Activated CD4-positive, alpha-beta T cell treated with anti-CD3 and anti-CD28 coated beads, Interleukin-2, amount 10 ng/mL, durations not matched to agents 24 days and 14 days (primary cell): ENCODE results near the gene SUPT4H1. TPM values are rescaled to one million over a fixed set of nuclear protein-coding genes. Genes with fewer than 3 reads are reported as not detected.

Experiments used
- DNase-seq: peaks from one replicate; pipeline ENCODE4 v3.0.0; 2022
- H3K27ac Mint-ChIP-seq: one replicate; pipeline ENCODE4 v1.8.0; 2022; ENCODE audit warnings: mild to moderate bottlenecking, mixed read lengths
- H3K27me3 Mint-ChIP-seq: one replicate; pipeline ENCODE4 v1.8.0; 2022; ENCODE audit warnings: mixed read lengths
- H3K36me3 Mint-ChIP-seq: one replicate; pipeline ENCODE4 v1.8.0; 2022; ENCODE audit warnings: low read depth, mild to moderate bottlenecking, mixed read lengths
- H3K4me1 Mint-ChIP-seq: one replicate; pipeline ENCODE4 v1.8.0; 2021; ENCODE audit warnings: mixed read lengths
- H3K4me3 Mint-ChIP-seq: one replicate; pipeline ENCODE4 v1.8.0; 2022; ENCODE audit warnings: mild to moderate bottlenecking, moderate library complexity, mixed read lengths
- H3K9me3 Mint-ChIP-seq: one replicate; pipeline ENCODE4 v1.8.0; 2021; ENCODE audit warnings: mixed read lengths
- intact Hi-C: fragments of 100-400 bp; cut with micrococcal nuclease; formaldehyde crosslinking; loops from one replicate; pipeline ENCODE4 v1.15.1; 2023
- total RNA-seq: library from RNA; stranded (reverse); gene quantifications from 2 replicates; pipeline ENCODE4 v1.2.3, GENCODE V29; 2022

SUPT4H1 gene
- total RNA-seq, 1 donor from 2014 or later = 139 TPM

- intact Hi-C loops = no loop called here
- Mint-ChIP-seq H3K4me3 (no peak overlapping the region), H3K27ac (no peak overlapping the region), H3K36me3 (no peaks in the 10 kb centered on the region), H3K9me3 (no peaks in the 10 kb centered on the region), H3K27me3 (no peaks in the 10 kb centered on the region), H3K4me1 (no peaks in the 10 kb centered on the region)
- no peak for DNase-seq
These were observed 11.6 kb upstream of the SUPT4H1 start for GRCh38 chr17:58363457-58364185.

GRCh38 chr17:58362368-58363014 lies 10.5 kb upstream of the SUPT4H1 start:
- Mint-ChIP-seq H3K27ac (no peak overlapping the region), H3K27me3 (no peaks in the 10 kb centered on the region), H3K4me1 (no peaks in the 10 kb centered on the region), H3K4me3 (no peak overlapping the region), H3K9me3 (no peaks in the 10 kb centered on the region), H3K36me3 (no peaks in the 10 kb centered on the region)
- no peak for DNase-seq
- intact Hi-C loops = no loop called here

DNA sequence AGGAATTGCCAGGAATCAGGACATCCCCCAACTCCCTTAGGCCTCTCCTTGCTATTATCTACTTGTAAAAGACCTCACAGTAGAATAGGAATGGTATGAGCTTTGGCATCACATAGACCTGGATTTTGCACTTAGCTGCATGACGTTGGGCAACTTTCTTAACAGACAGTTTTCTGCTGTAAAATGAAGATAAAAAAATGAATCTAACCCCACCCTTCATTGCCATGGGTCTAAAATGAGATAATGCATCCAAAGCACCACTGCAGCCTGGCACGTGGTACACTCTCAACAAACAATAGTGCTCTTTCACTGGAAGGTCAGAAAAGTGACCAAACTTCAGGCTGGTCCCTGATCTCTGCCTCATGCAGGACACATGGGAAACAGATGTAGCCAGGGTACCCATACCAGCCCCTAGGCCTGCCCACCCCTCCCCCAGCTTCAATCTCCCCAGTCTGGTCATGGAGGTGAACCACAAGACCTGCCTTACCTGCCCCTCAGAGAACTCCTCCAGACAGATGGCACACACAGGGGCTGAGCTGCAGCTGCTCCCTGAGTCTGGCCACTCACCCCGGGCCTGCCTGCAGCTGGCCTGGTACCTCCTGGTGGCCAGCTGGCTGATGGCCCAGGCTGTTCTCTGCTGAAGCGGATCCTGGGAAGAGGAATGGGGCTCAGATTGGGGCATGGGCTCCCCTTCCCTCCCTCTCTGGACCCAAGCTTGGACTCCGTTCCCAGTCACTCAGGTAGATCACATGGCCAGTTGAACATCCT lies 8.5 kb upstream of the SUPT4H1 start:
- Mint-ChIP-seq H3K9me3 (no peaks in the 10 kb centered on the region), H3K4me3 (no peak overlapping the region), H3K4me1 (no peaks in the 10 kb centered on the region), H3K27ac (no peak overlapping the region), H3K27me3 (no peaks in the 10 kb centered on the region), H3K36me3 (no peaks in the 10 kb centered on the region)
- no peak for DNase-seq
- intact Hi-C loops = no loop called here

DNA sequence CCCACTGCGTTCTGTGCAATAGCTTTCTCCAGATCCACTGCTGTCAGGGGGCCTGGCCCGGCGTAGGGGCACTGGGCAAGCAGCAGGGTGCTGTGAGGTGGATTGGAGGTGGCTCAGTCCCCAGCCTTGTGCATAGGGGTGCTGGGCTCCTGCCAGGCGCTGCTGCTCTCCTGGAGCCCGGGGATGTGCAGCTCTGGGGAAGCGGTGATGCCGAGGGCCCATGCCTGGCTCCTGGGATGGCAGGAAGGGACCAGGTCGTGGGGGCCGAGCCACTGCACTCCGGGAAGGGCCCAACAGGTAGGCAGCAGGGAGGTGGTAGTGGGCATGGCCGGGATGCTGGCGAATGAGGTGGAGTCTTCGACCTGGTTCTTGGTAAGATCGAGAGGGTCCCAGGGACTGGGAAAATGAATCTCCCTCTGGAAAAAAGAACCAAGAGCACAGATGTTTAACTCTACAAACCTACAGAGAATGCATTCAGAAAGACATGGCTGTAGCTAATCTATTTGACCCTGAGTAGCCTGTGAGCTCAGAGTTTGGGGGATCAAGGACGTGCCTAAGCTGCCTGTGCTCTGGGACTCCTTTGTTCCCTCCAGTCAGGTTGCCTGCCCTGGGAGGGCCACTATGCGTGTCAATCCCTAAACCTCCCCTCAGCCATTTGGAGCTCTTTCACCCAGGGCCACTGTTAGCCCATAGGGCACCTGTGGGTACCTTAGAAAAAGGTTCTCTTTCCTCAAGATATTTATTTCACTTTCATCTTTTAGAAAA lies 6.6 kb upstream of the SUPT4H1 start:
- no peaks in the 10 kb centered on the region for H3K27me3 Mint-ChIP-seq

GRCh38 chr17:58357312-58358297 lies 5.6 kb upstream of the SUPT4H1 start:
- Mint-ChIP-seq H3K9me3 (no peaks in the 10 kb centered on the region), H3K4me3 (no peak overlapping the region), H3K27me3 (no peaks in the 10 kb centered on the region), H3K36me3 (peaks cover 3% of the 10 kb centered on the region), H3K4me1 (peaks cover 12% of the 10 kb centered on the region), H3K27ac (no peak overlapping the region)
- no peak for DNase-seq
- intact Hi-C loops = no loop called here

More for the DNA sequence above, 6.6 kb upstream of the SUPT4H1 start:
- intact Hi-C loops = no loop called here
- H3K36me3 Mint-ChIP-seq = peaks cover 3% of the 10 kb centered on the region
- DNase-seq = no peak
- peaks cover 3% of the 10 kb centered on the region for H3K4me1 Mint-ChIP-seq
- no peaks in the 10 kb centered on the region for H3K9me3 Mint-ChIP-seq
- no peak overlapping the region for H3K4me3 Mint-ChIP-seq
- H3K27ac Mint-ChIP-seq = no peak overlapping the region

DNA sequence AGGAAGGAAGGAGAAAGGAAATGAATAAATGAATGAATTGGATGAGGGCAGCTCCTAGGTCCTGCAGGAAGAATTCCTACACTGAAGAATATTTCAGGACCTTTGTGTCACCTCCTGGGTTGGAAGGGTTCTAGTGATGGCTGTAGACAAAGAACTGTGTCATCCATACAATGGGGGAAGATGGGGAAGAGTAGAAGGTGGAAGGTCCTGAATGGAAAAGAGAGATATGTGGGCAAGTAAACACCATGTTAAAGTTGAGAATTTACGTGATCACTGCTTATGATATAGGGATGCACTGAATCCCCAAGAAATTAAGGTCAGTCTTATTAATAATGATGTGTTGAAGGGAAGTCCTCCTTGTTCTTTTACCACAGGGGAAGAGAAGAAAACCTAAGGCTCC lies 4.2 kb upstream of the SUPT4H1 start:
- Mint-ChIP-seq H3K27me3 (no peaks in the 10 kb centered on the region), H3K4me3 (no peak overlapping the region), H3K9me3 (no peaks in the 10 kb centered on the region), H3K36me3 (peaks cover 11% of the 10 kb centered on the region), H3K4me1 (peaks cover 20% of the 10 kb centered on the region), H3K27ac (no peak overlapping the region)
- intact Hi-C loops = no loop called here
- no peak for DNase-seq

DNA sequence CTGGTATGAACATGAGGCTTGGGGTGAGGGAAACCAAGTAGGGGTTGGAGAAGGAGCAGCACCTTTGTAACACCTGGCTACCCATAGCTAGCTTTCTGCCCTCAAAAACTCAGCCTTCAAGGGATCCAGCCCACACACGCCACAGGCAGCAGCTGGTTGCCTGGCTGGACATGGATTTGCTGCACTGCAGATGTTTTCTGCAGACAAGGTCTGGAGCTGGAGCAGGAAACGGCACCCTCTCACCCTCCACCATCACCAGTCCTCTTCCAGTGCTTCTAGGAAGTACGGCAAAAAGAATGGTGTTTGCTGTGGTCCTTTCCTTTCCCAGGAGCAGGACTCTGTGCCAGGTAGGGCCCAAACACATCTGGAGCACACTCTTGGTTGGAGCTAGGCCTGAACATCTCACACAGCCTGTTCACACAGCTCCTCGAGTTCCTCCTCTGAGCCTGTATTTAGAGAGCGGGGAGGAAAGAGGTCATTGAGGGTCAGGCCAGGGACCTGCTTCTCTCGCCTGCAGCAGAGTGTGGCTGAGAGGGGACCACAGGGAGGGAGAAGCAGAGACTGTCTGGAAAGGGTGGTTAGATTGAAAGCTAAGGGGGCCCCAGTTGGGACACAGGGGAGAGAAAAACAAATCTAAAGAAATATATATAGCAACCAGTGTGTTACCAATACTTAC lies 2.7 kb upstream of the SUPT4H1 start:
- Mint-ChIP-seq H3K27ac (no peak overlapping the region), H3K27me3 (no peaks in the 10 kb centered on the region), H3K4me1 (peaks cover 28% of the 10 kb centered on the region), H3K9me3 (no peaks in the 10 kb centered on the region), H3K36me3 (peaks cover 23% of the 10 kb centered on the region), H3K4me3 (no peak overlapping the region)
- intact Hi-C loops = loop anchor here (5.0 kb wide), 2 partner anchors 137 to 163 kb away; partner anchors contain the start of gene MKS1
- DNase-seq = no peak

DNA sequence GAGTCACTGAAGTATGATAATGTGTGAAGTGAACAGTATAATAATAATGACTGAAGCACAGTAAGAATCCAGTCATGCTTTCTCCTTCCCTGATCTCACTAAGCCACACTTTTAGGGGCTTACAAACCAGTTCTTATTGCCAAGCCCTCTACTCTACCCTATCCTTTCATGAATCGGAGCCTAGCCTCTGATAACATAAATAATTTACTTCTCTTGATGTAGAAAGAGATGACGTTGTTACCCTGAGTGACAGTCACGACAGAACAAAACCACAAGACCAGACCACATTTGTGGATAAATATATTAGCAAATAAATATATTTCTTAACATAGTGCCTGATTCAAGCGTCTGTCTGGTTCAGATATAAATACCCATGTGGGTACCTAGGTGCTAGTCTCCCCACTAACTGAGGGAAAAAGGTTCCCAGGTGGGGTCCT lies 1.4 kb upstream of the SUPT4H1 start:
- H3K36me3 Mint-ChIP-seq = peaks cover 35% of the 10 kb centered on the region
- no peak for DNase-seq
- intact Hi-C loops = loop anchor here (2.0 to 5.0 kb wide), 4 partner anchors 15 to 164 kb away; partner anchors contain the start of gene MKS1
- H3K27me3 Mint-ChIP-seq = no peaks in the 10 kb centered on the region
- H3K27ac Mint-ChIP-seq = peak overlapping the region; percentile 91
- no peaks in the 10 kb centered on the region for H3K9me3 Mint-ChIP-seq
- peak overlapping the region; percentile 100 for H3K4me3 Mint-ChIP-seq
- peaks cover 35% of the 10 kb centered on the region for H3K4me1 Mint-ChIP-seq

- Mint-ChIP-seq H3K27ac (peak overlapping the region; percentile 91), H3K4me1 (peaks cover 40% of the 10 kb centered on the region), H3K27me3 (no peaks in the 10 kb centered on the region), H3K36me3 (peaks cover 41% of the 10 kb centered on the region), H3K4me3 (peak overlapping the region; percentile 100), H3K9me3 (no peaks in the 10 kb centered on the region)
- intact Hi-C loops = loop anchor here (1.0 to 5.0 kb wide), 8 partner anchors 8 to 165 kb away; partner anchors contain the start of genes MKS1 and RNF43
- peak; percentile 74 for DNase-seq
These were observed 791 bp upstream of the SUPT4H1 start for GRCh38 chr17:58352596-58353388.

DNA sequence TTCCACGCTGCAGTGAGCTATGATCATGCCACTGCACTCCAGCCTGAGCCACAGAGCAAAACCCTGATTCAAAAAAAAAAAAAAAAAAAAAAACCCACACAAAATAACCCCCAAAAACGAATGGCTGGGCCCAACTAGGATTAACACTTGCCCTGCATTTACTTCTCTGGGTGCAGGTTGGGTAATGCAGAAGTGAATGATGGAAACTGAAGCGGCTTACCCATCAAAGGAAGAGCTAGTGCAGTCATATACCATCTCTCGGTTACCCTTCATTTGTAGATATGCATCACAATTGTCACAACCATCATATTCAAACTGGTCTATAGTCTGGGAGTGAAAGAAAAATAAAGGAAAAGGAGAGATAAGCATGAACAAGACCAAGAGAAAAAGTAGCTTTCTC lies 819 bp downstream of the SUPT4H1 start:
- DNase-seq = no peak
- Mint-ChIP-seq H3K4me1 (peaks cover 56% of the 10 kb centered on the region), H3K36me3 (peaks cover 57% of the 10 kb centered on the region), H3K4me3 (peak overlapping the region; percentile 100), H3K27ac (peak overlapping the region; percentile 99), H3K27me3 (no peaks in the 10 kb centered on the region), H3K9me3 (no peaks in the 10 kb centered on the region)
- intact Hi-C loops = loop anchor here (5.0 kb wide), 2 partner anchors 134 to 166 kb away; partner anchors contain the start of gene MKS1

DNA sequence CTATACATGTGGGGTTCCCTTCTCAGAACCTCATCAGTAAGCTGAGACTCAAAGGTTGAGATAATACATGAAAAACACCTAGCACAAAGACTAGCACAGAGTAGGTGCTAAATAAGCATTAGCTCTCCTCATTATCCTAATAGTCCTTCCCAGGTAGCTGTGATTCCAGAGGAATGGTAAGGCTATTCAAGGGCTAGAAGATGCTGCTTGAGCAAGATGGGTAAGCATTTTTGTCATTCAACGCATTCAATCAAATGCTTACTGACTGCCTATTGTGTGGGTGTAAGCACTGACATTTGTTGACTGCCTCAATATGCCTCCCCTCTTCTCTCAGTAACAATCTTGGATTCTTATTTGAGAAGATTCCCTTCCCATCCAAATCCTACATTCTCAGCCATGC lies 4.0 kb downstream of the SUPT4H1 start:
- H3K27me3 Mint-ChIP-seq = no peaks in the 10 kb centered on the region
- peaks cover 75% of the 10 kb centered on the region for H3K4me1 Mint-ChIP-seq
- DNase-seq = no peak
- intact Hi-C loops = no loop called here
- peaks cover 82% of the 10 kb centered on the region for H3K36me3 Mint-ChIP-seq
- H3K27ac Mint-ChIP-seq = peak overlapping the region; percentile 100
- H3K4me3 Mint-ChIP-seq = no peak overlapping the region
- H3K9me3 Mint-ChIP-seq = no peaks in the 10 kb centered on the region
